ENCODE results near the gene TRAPPC14. TPM values are rescaled to one million over a fixed set of nuclear protein-coding genes. Genes with fewer than 3 reads are reported as not detected.
A peak's percentile ranks its signal among the peaks of the same experiment; 100 is the strongest.

TRAPPC14 gene
- total RNA-seq, 4 donors from 2014 or later, result 19.7 to 69.0 (median 35.8) TPM

DNA sequence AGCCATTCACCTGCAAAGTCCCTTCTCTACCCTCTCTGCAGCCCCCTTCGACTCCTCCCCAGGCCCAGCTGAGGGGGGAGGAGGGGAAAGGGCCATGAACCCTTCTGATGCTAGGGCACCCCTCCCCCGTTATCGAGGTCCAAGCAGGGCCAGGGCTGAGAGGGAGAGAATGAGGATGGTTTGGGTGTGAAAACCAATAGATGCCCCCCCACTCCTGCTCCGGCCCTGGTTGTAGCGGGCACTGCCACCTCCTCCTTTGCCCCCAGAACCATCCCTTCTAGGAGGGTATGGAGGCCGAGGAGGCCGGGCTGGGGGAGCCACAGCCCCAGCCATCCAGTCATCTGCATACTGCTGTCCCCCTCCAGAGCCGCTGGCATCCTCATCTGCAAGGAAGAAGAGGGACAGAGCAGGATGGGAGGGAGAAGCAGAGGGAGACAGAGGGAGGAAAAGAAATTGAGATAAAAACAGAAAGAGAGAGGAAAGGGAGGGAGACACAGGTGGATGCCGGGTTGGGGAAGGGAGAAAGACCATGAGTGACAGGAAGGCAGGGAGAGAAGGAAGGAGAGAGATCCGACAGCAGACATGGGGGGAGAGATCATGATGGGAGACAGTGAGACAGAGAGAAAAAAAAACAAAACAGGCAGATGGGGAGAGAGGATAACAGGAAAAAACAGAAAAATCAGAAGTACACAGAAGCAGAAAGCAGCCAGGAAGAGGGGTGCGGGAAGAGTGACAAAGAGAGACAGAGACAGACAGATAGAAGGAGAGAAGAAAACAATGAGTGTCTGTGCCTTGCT lies 11.8 kb upstream of the TRAPPC14 start:
- DNase-seq (ENCODE audit: low spot score in 2 of 2), result peak in 1 of 2 donors; percentile 41
- Histone ChIP-seq H3K36me3 (no peaks in the 10 kb centered on the region), H3K27ac (no peak overlapping the region), H3K4me1 (peaks cover 47% of the 10 kb centered on the region), H3K4me3 (no peak overlapping the region), H3K27me3 (peaks cover 7% of the 10 kb centered on the region), H3K9me3 (no peaks in the 10 kb centered on the region)
- WGBS, result 88% methylated on average over 11 of the region's 11 CpGs
- TF ChIP-seq POLR2A (IDR thresholded peaks at IDR 0.05) (no peak), POLR2AphosphoS5 (IDR thresholded peaks at IDR 0.05) (no peak), EP300 (IDR thresholded peaks at IDR 0.05) (no peak)
- TF ChIP-seq, protein P1, sequence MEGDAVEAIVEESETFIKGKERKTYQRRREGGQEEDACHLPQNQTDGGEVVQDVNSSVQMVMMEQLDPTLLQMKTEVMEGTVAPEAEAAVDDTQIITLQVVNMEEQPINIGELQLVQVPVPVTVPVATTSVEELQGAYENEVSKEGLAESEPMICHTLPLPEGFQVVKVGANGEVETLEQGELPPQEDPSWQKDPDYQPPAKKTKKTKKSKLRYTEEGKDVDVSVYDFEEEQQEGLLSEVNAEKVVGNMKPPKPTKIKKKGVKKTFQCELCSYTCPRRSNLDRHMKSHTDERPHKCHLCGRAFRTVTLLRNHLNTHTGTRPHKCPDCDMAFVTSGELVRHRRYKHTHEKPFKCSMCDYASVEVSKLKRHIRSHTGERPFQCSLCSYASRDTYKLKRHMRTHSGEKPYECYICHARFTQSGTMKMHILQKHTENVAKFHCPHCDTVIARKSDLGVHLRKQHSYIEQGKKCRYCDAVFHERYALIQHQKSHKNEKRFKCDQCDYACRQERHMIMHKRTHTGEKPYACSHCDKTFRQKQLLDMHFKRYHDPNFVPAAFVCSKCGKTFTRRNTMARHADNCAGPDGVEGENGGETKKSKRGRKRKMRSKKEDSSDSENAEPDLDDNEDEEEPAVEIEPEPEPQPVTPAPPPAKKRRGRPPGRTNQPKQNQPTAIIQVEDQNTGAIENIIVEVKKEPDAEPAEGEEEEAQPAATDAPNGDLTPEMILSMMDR (IDR thresholded peaks at IDR 0.05), result no peak

DNA sequence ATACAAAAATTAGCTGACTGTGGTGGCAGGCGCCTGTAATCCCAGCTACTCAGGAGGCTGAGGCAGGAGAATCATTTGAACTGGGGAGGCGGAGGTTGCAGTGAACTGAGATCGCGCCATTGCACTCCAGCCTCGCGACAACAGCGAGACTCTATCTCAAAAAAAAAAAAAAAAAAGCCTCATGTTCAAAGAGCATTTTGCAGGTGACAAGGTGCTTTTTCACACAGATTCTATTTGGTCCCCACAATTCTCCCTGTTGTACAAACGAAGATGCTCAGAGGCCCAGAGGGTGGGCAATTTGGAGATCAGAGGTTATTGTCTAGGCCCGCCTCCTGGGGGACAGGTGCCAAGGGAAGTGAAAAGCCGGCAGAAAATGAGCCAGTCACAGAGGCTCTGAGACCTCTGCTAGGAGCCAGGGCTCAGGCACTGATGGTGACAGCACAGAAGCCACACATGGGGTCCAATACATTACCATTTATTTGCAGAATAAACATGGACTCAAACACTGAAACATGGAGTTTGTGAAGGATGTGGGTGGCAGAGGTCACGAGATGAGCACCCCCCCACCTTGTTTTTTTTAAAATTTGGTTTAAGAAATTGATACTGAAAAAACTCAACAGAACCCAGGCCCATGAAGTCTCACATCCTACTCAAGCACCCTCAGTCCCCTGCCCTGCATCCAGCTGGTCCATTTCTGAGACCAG lies 10.8 kb upstream of the TRAPPC14 start:
- H3K27ac ChIP-seq, result peak overlapping the region; percentile 73
- H3K9me3 ChIP-seq, result no peaks in the 10 kb centered on the region
- no peak overlapping the region for H3K4me3 ChIP-seq
- no peak for DNase-seq (ENCODE audit: low spot score in 2 of 2)
- peaks cover 7% of the 10 kb centered on the region for H3K27me3 ChIP-seq
- WGBS, result 88% methylated on average over 11 of the region's 11 CpGs
- no peak for TF ChIP-seq POLR2AphosphoS5 (IDR thresholded peaks at IDR 0.05)
- no peak for TF ChIP-seq POLR2A (IDR thresholded peaks at IDR 0.05)
- TF ChIP-seq, protein P1 (IDR thresholded peaks at IDR 0.05), result no peak
- no peak for TF ChIP-seq EP300 (IDR thresholded peaks at IDR 0.05)
- no peaks in the 10 kb centered on the region for H3K36me3 ChIP-seq
- peaks cover 47% of the 10 kb centered on the region for H3K4me1 ChIP-seq

DNA sequence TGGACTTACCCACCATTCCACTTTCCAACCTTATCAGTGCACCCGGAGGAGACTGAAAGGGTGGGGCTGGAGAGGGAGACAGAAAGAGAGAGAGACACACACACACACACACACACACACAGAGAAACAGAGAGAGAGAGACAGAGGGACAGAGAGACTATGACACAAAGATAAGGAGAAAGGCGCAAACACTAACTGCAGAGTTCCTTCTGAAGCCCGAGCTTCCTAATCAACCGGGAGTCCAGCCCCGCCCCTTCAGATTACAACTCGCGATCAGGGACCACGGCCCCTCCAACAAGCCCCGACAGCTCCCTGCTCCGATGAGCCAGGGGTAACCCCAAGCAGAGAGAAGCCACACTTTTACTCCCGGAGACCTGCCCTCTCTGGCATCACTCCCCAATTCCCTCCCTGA lies 9.4 kb upstream of the TRAPPC14 start:
- Histone ChIP-seq H3K4me3 (peak overlapping the region; percentile 57), H3K4me1 (peaks cover 58% of the 10 kb centered on the region), H3K9me3 (no peaks in the 10 kb centered on the region), H3K27me3 (peaks cover 7% of the 10 kb centered on the region), H3K27ac (peak overlapping the region; percentile 73), H3K36me3 (no peaks in the 10 kb centered on the region)
- DNase-seq (ENCODE audit: low spot score in 2 of 2), result no peak
- TF ChIP-seq EP300 (IDR thresholded peaks at IDR 0.05), result no peak
- TF ChIP-seq POLR2A (IDR thresholded peaks at IDR 0.05), result no peak
- TF ChIP-seq, protein P1 (IDR thresholded peaks at IDR 0.05), result no peak
- TF ChIP-seq POLR2AphosphoS5 (IDR thresholded peaks at IDR 0.05), result no peak
- WGBS, result 1% methylated on average over 11 of the region's 11 CpGs

DNA sequence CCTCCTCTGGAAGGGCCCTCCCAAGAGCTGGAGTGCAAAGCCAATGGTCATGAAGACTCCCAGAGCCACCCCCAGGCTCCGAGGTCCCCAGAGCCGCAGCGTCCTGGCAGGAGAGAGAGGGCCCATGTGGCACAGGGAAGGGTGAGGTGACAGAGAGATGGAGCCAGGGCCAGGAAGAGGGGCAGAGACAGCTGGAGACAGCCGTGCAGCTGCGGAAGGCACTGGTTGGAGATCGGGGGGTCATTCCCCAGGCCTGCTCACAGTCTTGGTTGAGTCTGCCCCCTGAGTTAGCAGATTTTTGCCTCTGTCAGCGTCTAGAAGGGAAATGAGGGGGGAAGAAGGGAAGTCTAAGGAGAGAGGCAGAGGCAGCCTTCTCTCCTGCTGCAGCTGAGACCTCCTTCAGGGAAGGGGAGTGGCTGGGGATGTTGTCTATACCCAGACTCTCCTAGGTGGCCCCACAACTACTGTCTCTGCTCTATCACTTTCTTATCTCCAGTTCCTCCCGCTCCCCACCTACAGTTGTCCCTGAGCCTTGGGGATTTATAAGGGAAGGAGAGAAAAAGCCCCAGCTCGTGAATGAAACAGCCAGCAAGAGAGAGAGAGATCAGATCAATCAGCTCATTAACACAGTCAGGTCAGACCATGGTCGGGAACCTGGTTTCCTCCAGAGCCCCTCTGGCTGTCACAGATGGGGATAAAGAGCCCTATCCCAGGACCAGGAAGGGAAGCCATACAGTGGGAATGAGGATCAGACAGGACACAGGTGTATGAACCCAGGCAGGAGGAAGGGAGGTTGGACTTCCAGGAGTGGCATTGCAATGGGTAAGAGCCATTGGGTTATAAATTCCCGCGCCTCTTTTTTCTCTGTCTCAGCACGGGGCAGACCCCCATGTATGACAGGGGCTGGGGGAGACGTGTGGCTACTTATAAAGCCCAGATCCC lies 8.7 kb upstream of the TRAPPC14 start:
- WGBS, result 24% methylated on average over 12 of the region's 14 CpGs
- Histone ChIP-seq H3K4me3 (peak overlapping the region; percentile 57), H3K27ac (peak overlapping the region; percentile 73), H3K36me3 (no peaks in the 10 kb centered on the region), H3K4me1 (peaks cover 65% of the 10 kb centered on the region), H3K9me3 (no peaks in the 10 kb centered on the region), H3K27me3 (peaks cover 7% of the 10 kb centered on the region)
- TF ChIP-seq, protein P1 (IDR thresholded peaks at IDR 0.05), result no peak
- no peak for TF ChIP-seq POLR2AphosphoS5 (IDR thresholded peaks at IDR 0.05)
- no peak for TF ChIP-seq POLR2A (IDR thresholded peaks at IDR 0.05)
- no peak for TF ChIP-seq EP300 (IDR thresholded peaks at IDR 0.05)
- peak in 1 of 2 donors; percentile 62 for DNase-seq (ENCODE audit: low spot score in 2 of 2)

Measured in suprapubic skin (tissue), 4 donors.